Trophoblast cell (in vitro differentiated cells and primary cell): Measurements from ENCODE around the gene HID1.

Experiments used
- DNase-seq, 2 donors: peaks; one replicate each; pipeline ENCODE4 v3.0.0-alpha.2; 2016
- H2AFZ ChIP-seq: 2 replicates; pipeline ENCODE4 v1.6.1; 2013; ENCODE audit warnings: low read length, moderate library complexity, mild to moderate bottlenecking; ENCODE audit not compliant: insufficient read depth, poor library complexity
- H2AK5ac ChIP-seq: 2 replicates; pipeline ENCODE4 v1.6.1; 2013; ENCODE audit warnings: mild to moderate bottlenecking, low read length
- H2BK120ac ChIP-seq: 2 replicates; pipeline ENCODE4 v1.6.1; 2013; ENCODE audit warnings: low read length, mild to moderate bottlenecking, moderate library complexity; ENCODE audit not compliant: insufficient read depth, poor library complexity
- H2BK12ac ChIP-seq: 2 replicates; pipeline ENCODE4 v1.6.1; 2013; ENCODE audit warnings: mild to moderate bottlenecking, low read length, moderate library complexity
- H2BK5ac ChIP-seq: 2 replicates; pipeline ENCODE4 v1.6.1; 2013; ENCODE audit warnings: low read length, low read depth, moderate library complexity, mild to moderate bottlenecking; ENCODE audit not compliant: poor library complexity
- H3K14ac ChIP-seq: 2 replicates; pipeline ENCODE4 v1.6.1; 2013; ENCODE audit warnings: mild to moderate bottlenecking, low read length
- H3K18ac ChIP-seq: 2 replicates; pipeline ENCODE4 v1.6.1; 2013; ENCODE audit warnings: mild to moderate bottlenecking, low read length
- H3K23ac ChIP-seq: 2 replicates; pipeline ENCODE4 v1.6.1; 2013; ENCODE audit warnings: low read length
- H3K27ac ChIP-seq: 2 replicates; pipeline ENCODE4 v1.5.1; 2013; ENCODE audit warnings: low read depth, mild to moderate bottlenecking, inconsistent platforms, low read length, moderate library complexity
- H3K27me3 ChIP-seq: 2 replicates; pipeline ENCODE4 v1.6.1; 2013; ENCODE audit warnings: inconsistent platforms, mild to moderate bottlenecking, low read length, moderate library complexity; ENCODE audit not compliant: insufficient read depth
- H3K36me3 ChIP-seq, 2 experiments: 1 replicate in 1 of 2; 2 replicates in 1 of 2; pipeline ENCODE4 v1.6.1; 2013; ENCODE audit warnings: low read length in 2 of 2, mild to moderate bottlenecking in 2 of 2, moderate library complexity in 1 of 2; ENCODE audit not compliant: insufficient read depth in 2 of 2, control insufficient read depth in 1 of 2
- H3K4ac ChIP-seq: 2 replicates; pipeline ENCODE4 v1.6.1; 2013; ENCODE audit warnings: low read depth, mild to moderate bottlenecking, low read length, moderate library complexity
- H3K4me1 ChIP-seq, 2 experiments: 1 replicate in 1 of 2; 2 replicates in 1 of 2; pipeline ENCODE4 v1.6.1; 2013; ENCODE audit warnings: low read length in 2 of 2, mild to moderate bottlenecking in 2 of 2, moderate library complexity in 1 of 2; ENCODE audit not compliant: insufficient read depth in 2 of 2, control insufficient read depth in 1 of 2
- H3K4me2 ChIP-seq: 2 replicates; pipeline ENCODE4 v1.6.1; 2013; ENCODE audit warnings: inconsistent platforms, mild to moderate bottlenecking, low read length, moderate library complexity
- H3K4me3 ChIP-seq: 2 replicates; pipeline ENCODE4 v1.5.1; 2013; ENCODE audit warnings: mild to moderate bottlenecking, low read depth, low read length, inconsistent platforms
- H3K79me1 ChIP-seq: one replicate; pipeline ENCODE4 v1.6.1; 2013; ENCODE audit warnings: low read length
- H3K79me2 ChIP-seq: 2 replicates; pipeline ENCODE4 v1.6.1; 2013; ENCODE audit warnings: low read length, mild to moderate bottlenecking; ENCODE audit not compliant: control insufficient read depth, insufficient read depth, poor library complexity
- H3K9ac ChIP-seq: 2 replicates; pipeline ENCODE4 v1.6.1; 2013; ENCODE audit warnings: mild to moderate bottlenecking, low read length
- H3K9me3 ChIP-seq: 2 replicates; pipeline ENCODE4 v1.6.1; 2013; ENCODE audit warnings: low read depth, mild to moderate bottlenecking, control low read depth, inconsistent platforms, low read length; ENCODE audit not compliant: insufficient read depth
- H4K12ac ChIP-seq: 2 replicates; pipeline ENCODE4 v1.6.1; 2013; ENCODE audit warnings: low read depth, mild to moderate bottlenecking, low read length, moderate library complexity
- H4K8ac ChIP-seq: 2 replicates; pipeline ENCODE4 v1.6.1; 2013; ENCODE audit warnings: low read depth, mild to moderate bottlenecking, low read length, moderate library complexity
- H4K91ac ChIP-seq: one replicate; pipeline ENCODE4 v1.6.1; 2013; ENCODE audit warnings: low read depth, mild to moderate bottlenecking, low read length, moderate library complexity
- WGBS: extraction: QIAGEN DNeasy Blood & Tissue Kit; methylation state at CpG from one replicate; pipeline ENCODE4 v1.1.7; 2013; ENCODE audit warnings: missing lambda C conversion rate; ENCODE audit not compliant: insufficient read length, insufficient coverage; ENCODE audit errors: extremely low coverage; 5-methylcytosine and 5-hydroxymethylcytosine counted together

The HID1 gene

GRCh38 chr17:74924250-74924948 lies 48.2 kb downstream of the HID1 start, which contains the start of gene OTOP2:
OTOP2 (plus strand) TSS chr17:74924273; CDS start chr17:74924633, 360 bp downstream.
- no peaks in the 10 kb centered on the region for H3K4me1 ChIP-seq
- no peak within 1 kb of the TSS for H3K18ac ChIP-seq
- no peak within 1 kb of the TSS for H2AFZ ChIP-seq
- no peak within 1 kb of the TSS for H2BK5ac ChIP-seq
- H3K4ac ChIP-seq, result no peak within 1 kb of the TSS
- DNase-seq, result peak in 1 of 2 donors; percentile 9
- no peak within 1 kb of the TSS for H3K27ac ChIP-seq
- H2AK5ac ChIP-seq, result no peak within 1 kb of the TSS
- no peaks in the 10 kb centered on the region for H3K36me3 ChIP-seq
- no peak within 1 kb of the TSS for H2BK12ac ChIP-seq
- no peak within 1 kb of the TSS for H4K8ac ChIP-seq
- H3K27me3 ChIP-seq, result peaks cover 34% of the 10 kb centered on the region
- no peaks in the 10 kb centered on the region for H3K79me1 ChIP-seq
- peak within 1 kb of the TSS; percentile 48 for H3K4me2 ChIP-seq
- no CpG with 5 or more reads among the region's 54 CpGs for WGBS
- H3K9ac ChIP-seq, result no peak within 1 kb of the TSS
- H3K4me3 ChIP-seq, result no peak within 1 kb of the TSS
- no peak within 1 kb of the TSS for H4K12ac ChIP-seq
- no peak within 1 kb of the TSS for H3K23ac ChIP-seq
- H4K91ac ChIP-seq, result no peak within 1 kb of the TSS
- H3K14ac ChIP-seq, result no peak within 1 kb of the TSS
- H3K9me3 ChIP-seq, result peaks cover 13% of the 10 kb centered on the region
- no peaks in the 10 kb centered on the region for H3K79me2 ChIP-seq
- no peak within 1 kb of the TSS for H2BK120ac ChIP-seq

GRCh38 chr17:74923538-74924249 lies 48.9 kb downstream of the HID1 start:
- Histone ChIP-seq H3K4ac (no peak overlapping the region), H3K23ac (no peak overlapping the region), H3K9ac (no peak overlapping the region), H3K4me3 (no peak overlapping the region), H3K4me2 (peak overlapping the region; percentile 48), H2AFZ (no peak overlapping the region), H3K79me1 (no peaks in the 10 kb centered on the region), H4K91ac (no peak overlapping the region), H2AK5ac (no peak overlapping the region), H3K4me1 (no peaks in the 10 kb centered on the region), H3K14ac (no peak overlapping the region), H3K9me3 (peaks cover 13% of the 10 kb centered on the region), H2BK5ac (no peak overlapping the region), H4K8ac (no peak overlapping the region), H2BK12ac (no peak overlapping the region), H3K18ac (no peak overlapping the region), H3K79me2 (no peaks in the 10 kb centered on the region), H4K12ac (no peak overlapping the region), H2BK120ac (no peak overlapping the region), H3K36me3 (no peaks in the 10 kb centered on the region), H3K27me3 (peaks cover 34% of the 10 kb centered on the region), H3K27ac (no peak overlapping the region)
- peak; percentile 36 to 81 for DNase-seq
- WGBS, result no CpG with 5 or more reads among the region's 59 CpGs

GRCh38 chr17:74922694-74923537 lies 49.6 kb downstream of the HID1 start, which contains the start of gene USH1G:
USH1G (minus strand) TSS chr17:74923255; CDS start chr17:74923073, 182 bp downstream.
- Histone ChIP-seq H3K36me3 (no peaks in the 10 kb centered on the region), H2BK12ac (no peak within 1 kb of the TSS), H2AK5ac (no peak within 1 kb of the TSS), H3K14ac (no peak within 1 kb of the TSS), H3K23ac (no peak within 1 kb of the TSS), H3K9me3 (peaks cover 13% of the 10 kb centered on the region), H4K12ac (no peak within 1 kb of the TSS), H3K27ac (no peak within 1 kb of the TSS), H3K9ac (no peak within 1 kb of the TSS), H3K4ac (no peak within 1 kb of the TSS), H2BK120ac (no peak within 1 kb of the TSS), H3K4me1 (no peaks in the 10 kb centered on the region), H4K8ac (no peak within 1 kb of the TSS), H3K4me2 (peak within 1 kb of the TSS; percentile 48), H2AFZ (no peak within 1 kb of the TSS), H3K27me3 (peaks cover 34% of the 10 kb centered on the region), H3K4me3 (peak within 1 kb of the TSS; percentile 25), H3K79me1 (no peaks in the 10 kb centered on the region), H3K18ac (no peak within 1 kb of the TSS), H4K91ac (no peak within 1 kb of the TSS), H3K79me2 (no peaks in the 10 kb centered on the region), H2BK5ac (no peak within 1 kb of the TSS)
- DNase-seq, result peak in 1 of 2 donors; percentile 8
- WGBS, result no CpG with 5 or more reads among the region's 57 CpGs

GRCh38 chr17:74922172-74922571 lies 50.4 kb downstream of the HID1 start:
- Histone ChIP-seq H3K4me1 (no peaks in the 10 kb centered on the region), H3K9me3 (peaks cover 13% of the 10 kb centered on the region), H4K12ac (no peak overlapping the region), H3K4me2 (no peak overlapping the region), H3K23ac (no peak overlapping the region), H3K14ac (no peak overlapping the region), H3K79me2 (no peaks in the 10 kb centered on the region), H3K27me3 (peaks cover 34% of the 10 kb centered on the region), H3K79me1 (no peaks in the 10 kb centered on the region), H3K36me3 (no peaks in the 10 kb centered on the region), H3K18ac (no peak overlapping the region), H2AK5ac (no peak overlapping the region), H4K91ac (no peak overlapping the region), H4K8ac (no peak overlapping the region), H3K27ac (no peak overlapping the region), H3K4ac (no peak overlapping the region), H3K4me3 (no peak overlapping the region), H2BK120ac (no peak overlapping the region), H2BK12ac (no peak overlapping the region), H2AFZ (no peak overlapping the region), H2BK5ac (no peak overlapping the region), H3K9ac (no peak overlapping the region)
- no peak for DNase-seq
- WGBS, result no CpG with 5 or more reads among the region's 6 CpGs
